GM18508 (cell line): ENCODE measurements around the gene ABCA7.

Experiments used
- ATAC-seq: cut with Tn5 transposase; IDR thresholded peaks from one replicate; pipeline ENCODE4 v1.9.1; 2021; ENCODE audit warnings: moderate number of reproducible peaks; ENCODE audit not compliant: insufficient read depth, unreplicated experiment

The ABCA7 gene

GRCh38 chr19:1052349-1052975, 12.6 kb downstream of the ABCA7 start:
- ATAC-seq, result no peak

DNA sequence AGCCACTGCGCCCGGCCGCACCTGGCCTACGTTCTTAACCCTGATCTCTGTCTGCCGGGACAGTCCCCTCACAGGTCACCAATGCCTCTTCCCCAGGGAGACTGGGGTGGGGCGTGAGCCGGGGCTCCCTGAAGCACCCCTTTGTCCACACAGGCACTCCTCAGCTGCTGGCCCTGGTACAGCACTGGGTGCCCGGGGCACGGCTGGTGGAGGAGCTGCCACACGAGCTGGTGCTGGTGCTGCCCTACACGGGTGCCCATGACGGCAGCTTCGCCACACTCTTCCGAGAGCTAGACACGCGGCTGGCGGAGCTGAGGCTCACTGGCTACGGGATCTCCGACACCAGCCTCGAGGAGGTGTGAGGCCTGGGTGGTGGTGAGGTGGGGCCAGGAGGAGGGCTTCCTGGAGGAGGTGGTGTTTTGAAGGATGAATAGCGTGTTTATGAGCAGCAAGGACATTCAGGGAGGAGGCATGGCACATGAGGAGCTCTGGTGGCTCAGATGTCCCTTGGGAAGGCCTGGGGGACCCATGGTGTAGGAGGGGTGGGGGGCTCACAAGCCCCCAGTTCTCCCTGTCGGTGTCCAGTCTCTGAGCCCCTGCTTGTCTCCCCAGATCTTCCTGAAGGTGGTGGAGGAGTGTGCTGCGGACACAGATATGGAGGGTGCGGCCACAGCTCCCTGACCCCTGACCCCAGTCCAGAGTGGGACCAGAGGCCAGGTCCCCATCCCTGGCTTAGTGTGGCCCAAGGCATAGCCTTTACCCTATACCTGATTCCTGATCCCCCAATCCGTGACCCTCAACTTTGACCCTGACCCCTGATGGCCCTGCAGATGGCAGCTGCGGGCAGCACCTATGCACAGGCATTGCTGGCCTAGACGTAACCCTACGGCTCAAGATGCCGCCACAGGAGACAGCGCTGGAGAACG, 13.5 kb downstream of the ABCA7 start:
- no peak for ATAC-seq

GRCh38 chr19:1054102-1055027, 14.5 kb downstream of the ABCA7 start:
- no peak for ATAC-seq

- ATAC-seq, result no peak
Observed at GRCh38 chr19:1055028-1055425, 15.1 kb downstream of the ABCA7 start.

GRCh38 chr19:1055886-1056620, 16.1 kb downstream of the ABCA7 start:
- ATAC-seq, result no peak

GRCh38 chr19:1057176-1057855, 17.4 kb downstream of the ABCA7 start:
- no peak for ATAC-seq

DNA sequence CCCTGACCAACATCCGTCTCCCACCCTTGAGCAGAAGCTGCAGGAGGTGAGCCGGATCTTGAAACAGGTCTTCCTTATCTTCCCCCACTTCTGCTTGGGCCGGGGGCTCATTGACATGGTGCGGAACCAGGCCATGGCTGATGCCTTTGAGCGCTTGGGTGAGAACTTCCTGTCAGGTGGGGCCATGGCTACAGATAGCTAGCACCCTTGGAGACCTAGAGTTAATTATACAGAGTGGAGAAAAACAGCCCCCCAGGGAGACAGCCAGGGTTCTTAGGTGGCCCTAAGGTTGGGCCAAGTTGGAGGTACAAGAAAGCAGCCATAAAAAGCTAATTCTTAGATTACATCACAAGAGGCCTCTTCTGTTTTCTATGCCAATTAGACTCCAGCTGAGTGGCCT, 18.2 kb downstream of the ABCA7 start:
- no peak for ATAC-seq

GRCh38 chr19:1060689-1061088, 20.8 kb downstream of the ABCA7 start:
- ATAC-seq, result no peak

DNA sequence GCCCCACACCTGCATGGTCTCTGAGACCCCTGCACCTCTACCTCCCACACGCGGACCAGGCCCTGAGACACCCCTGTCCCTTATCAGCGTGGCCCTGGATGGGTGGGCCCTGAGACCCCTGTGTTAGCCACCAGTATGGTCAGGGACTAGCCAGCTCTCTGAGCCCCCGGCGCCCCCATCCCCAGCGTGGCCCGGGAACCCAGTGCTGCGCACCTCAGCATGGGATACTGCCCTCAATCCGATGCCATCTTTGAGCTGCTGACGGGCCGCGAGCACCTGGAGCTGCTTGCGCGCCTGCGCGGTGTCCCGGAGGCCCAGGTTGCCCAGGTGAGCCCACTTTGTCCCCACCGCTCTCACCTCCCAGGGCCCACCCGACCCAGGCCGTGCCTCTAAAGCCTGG, 22.1 kb downstream of the ABCA7 start:
- ATAC-seq, result no peak

DNA sequence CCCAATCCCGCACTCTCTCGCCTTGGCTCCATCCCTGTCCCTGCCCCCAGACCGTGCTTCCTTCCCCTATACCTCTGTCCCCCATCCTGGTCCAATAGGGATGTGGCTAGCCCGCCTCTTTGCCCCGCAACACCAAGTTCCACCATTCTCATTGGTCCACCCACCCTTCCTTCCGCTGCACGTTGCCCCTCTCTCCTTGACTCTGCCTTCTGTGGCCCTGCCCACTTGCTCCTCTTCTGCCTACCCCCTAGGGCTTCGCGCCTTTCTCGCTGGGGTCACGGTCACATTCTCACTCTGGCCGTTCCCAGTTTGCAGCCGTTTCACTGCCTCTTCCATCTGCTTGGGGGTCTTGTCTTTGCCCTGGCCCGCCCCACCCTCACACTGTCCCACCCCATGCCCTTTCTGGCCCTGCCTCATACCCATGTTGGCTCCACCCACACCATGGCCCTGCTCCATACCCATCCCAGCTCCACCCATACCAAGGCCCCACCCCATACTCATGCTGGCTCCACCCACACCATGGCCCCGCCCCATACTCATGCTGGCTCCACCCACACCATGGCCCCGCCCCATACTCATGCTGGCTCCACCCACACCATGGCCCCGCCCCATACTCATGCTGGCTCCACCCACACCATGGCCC, 22.6 kb downstream of the ABCA7 start:
- ATAC-seq, result no peak

DNA sequence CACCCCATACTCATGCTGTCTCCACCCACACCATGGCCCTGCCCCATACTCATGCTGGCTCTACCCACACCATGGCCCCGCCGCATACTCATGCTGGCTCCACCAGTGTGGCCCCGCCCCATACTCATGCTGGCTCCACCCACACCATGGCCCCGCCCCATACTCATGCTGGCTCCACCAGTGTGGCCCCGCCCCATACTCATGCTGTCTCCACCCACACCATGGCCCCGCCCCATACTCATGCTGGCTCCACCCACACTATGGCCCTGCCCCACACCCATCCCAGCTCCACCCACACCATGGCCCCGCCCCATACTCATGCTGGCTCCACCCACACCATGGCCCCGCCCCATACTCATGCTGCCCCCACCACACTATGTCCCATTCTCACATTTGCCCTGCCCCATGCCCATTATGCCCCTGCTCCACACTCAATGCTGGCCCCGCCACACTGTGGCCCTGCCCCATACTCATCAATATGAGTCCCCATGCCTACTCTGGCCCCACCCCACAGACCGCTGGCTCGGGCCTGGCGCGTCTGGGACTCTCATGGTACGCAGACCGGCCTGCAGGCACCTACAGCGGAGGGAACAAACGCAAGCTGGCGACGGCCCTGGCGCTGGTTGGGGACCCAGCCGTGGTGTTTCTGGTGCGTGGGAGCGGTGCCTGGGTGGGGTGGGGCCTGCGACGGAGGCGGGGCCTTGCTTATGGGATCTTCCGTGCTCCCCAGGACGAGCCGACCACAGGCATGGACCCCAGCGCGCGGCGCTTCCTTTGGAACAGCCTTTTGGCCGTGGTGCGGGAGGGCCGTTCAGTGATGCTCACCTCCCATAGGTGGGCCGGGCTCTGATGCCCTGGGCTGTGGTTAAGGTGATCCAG, 23.4 kb downstream of the ABCA7 start:
- ATAC-seq, result no peak

DNA sequence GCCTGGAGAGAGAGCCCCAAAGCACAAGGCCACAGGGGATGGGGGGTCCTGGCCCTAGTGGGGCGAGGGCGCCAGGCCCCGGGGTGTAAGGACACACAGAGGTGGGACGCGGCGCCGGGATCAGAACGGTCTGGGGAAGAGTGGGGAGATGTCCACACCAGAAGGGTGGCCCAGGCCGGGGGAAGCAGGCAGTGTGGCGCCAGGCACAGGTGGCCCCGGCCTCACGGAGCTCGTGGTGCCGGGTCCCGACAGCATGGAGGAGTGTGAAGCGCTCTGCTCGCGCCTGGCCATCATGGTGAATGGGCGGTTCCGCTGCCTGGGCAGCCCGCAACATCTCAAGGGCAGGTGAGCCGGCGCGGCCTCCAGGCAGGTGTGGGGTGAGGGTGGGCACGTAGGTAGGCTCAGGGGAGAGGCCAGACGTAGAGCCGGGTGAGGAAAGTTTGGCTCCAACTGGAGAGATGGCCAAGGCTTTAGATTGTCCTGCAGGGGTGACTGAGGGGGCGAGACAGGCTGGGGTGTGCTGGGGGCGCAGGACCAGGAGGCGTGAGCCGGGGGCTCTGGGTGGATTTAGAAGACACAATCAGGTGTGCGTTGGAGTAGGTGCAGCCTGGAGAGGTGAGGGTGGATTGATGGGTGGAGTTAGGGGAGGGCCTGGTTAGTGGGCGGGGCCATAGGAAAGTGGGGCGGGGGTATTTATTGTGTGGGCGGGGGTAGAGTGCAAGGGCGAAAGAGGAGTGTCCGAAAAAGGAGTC, 24.2 kb downstream of the ABCA7 start:
- ATAC-seq, result no peak

- no peak for ATAC-seq
Observed at GRCh38 chr19:1064661-1065605, 25.0 kb downstream of the ABCA7 start.

- ATAC-seq, result no peak
Observed at GRCh38 chr19:1065606-1066109, 25.8 kb downstream of the ABCA7 start.

- no peak for ATAC-seq
Observed at GRCh38 chr19:1066251-1066747, 26.4 kb downstream of the ABCA7 start.
